IMR-90 (cell line): Measurements from ENCODE around the gene ASB6. TPM values are rescaled to one million over a fixed set of nuclear protein-coding genes. Genes with fewer than 3 reads are reported as not detected.

Experiments
- ATAC-seq: fragments of 200-7000 bp; cut with Tn5 transposase; 2 replicates; pipeline ENCODE4 v1.9.1; 2020; ENCODE audit warnings: low read depth, mild to moderate bottlenecking, moderate library complexity
- BruUV-seq: library from RNA; stranded (reverse); fragments of 400-500 nt; replicated peaks from 2 replicates; lab custom pipeline; 2021; lab: Mats Ljungman, UMichigan
- CTCF ChIA-PET: fragments of 300-600 bp; formaldehyde crosslinking; extraction: SDS; loops from one replicate; lab custom pipeline; 2021; ENCODE audit warnings: antibody characterized with exemption; lab: Yijun Ruan, JAX
- POLR2A ChIA-PET: fragments of 300-600 bp; sonication (Branson Sonifier 250); formaldehyde crosslinking; loops from one replicate; lab custom pipeline; 2022; ENCODE audit warnings: antibody characterized with exemption; ENCODE audit not compliant: unreplicated experiment; lab: Charles Lee
- DNase-seq: peaks from one replicate; pipeline ENCODE4 v3.0.0; 2013
- H2AFZ ChIP-seq: replicated peaks from 2 replicates; pipeline ENCODE3; 2013; ENCODE audit warnings: low read length, mild to moderate bottlenecking; ENCODE audit not compliant: poor library complexity
- H2AK5ac ChIP-seq: 2 replicates; pipeline ENCODE4 v1.6.1; 2013; ENCODE audit warnings: low read depth, low read length, inconsistent platforms
- H2AK9ac ChIP-seq: replicated peaks from 2 replicates; pipeline ENCODE3; 2013; ENCODE audit warnings: mild to moderate bottlenecking, low read depth, low read length, moderate library complexity; ENCODE audit not compliant: poor library complexity
- H2BK120ac ChIP-seq: 2 replicates; pipeline ENCODE4 v1.6.1; 2013; ENCODE audit warnings: low read depth, low read length, inconsistent platforms
- H2BK15ac ChIP-seq: 3 replicates; pipeline ENCODE4 v1.6.1; 2013; ENCODE audit warnings: low read depth, low read length, inconsistent platforms
- H2BK20ac ChIP-seq: 2 replicates; pipeline ENCODE4 v1.6.1; 2013; ENCODE audit warnings: low read depth, mild to moderate bottlenecking, inconsistent platforms, low read length, moderate library complexity
- H2BK5ac ChIP-seq: 2 replicates; pipeline ENCODE4 v1.6.1; 2013; ENCODE audit warnings: mild to moderate bottlenecking, low read depth, low read length, inconsistent platforms; ENCODE audit not compliant: poor library complexity, severe bottlenecking
- H3K14ac ChIP-seq: replicated peaks from 2 replicates; pipeline ENCODE4 v1.6.1; 2013; ENCODE audit warnings: low read depth, low read length, inconsistent platforms
- H3K18ac ChIP-seq: 2 replicates; pipeline ENCODE4 v1.6.1; 2013; ENCODE audit warnings: low read depth, low read length, control low read depth
- H3K23ac ChIP-seq: 2 replicates; pipeline ENCODE4 v1.6.1; 2013; ENCODE audit warnings: low read depth, low read length, inconsistent platforms
- H3K27ac ChIP-seq: 2 replicates; pipeline ENCODE4 v1.5.1; 2013; ENCODE audit warnings: mild to moderate bottlenecking, control low read depth, low read length; ENCODE audit not compliant: insufficient read depth
- H3K27me3 ChIP-seq: 2 replicates; pipeline ENCODE4 v1.6.1; 2013; ENCODE audit warnings: low read length; ENCODE audit not compliant: control insufficient read depth, insufficient read depth
- H3K36me3 ChIP-seq: 2 replicates; pipeline ENCODE4 v1.6.1; 2013; ENCODE audit warnings: low read length, mixed read lengths; ENCODE audit not compliant: control insufficient read depth, insufficient read depth
- H3K4ac ChIP-seq: 2 replicates; pipeline ENCODE4 v1.6.1; 2013; ENCODE audit warnings: low read depth, low read length, inconsistent platforms
- H3K4me1 ChIP-seq: 2 replicates; pipeline ENCODE4 v1.6.1; 2013; ENCODE audit warnings: low read length, mixed read lengths; ENCODE audit not compliant: control insufficient read depth, insufficient read depth
- H3K4me2 ChIP-seq: 2 replicates; pipeline ENCODE4 v1.6.1; 2013; ENCODE audit warnings: low read depth, mild to moderate bottlenecking, control low read depth, low read length, moderate library complexity
- H3K4me3 ChIP-seq: 2 replicates; pipeline ENCODE4 v1.5.1; 2013; ENCODE audit warnings: low read depth, mild to moderate bottlenecking, control low read depth, low read length, moderate library complexity; ENCODE audit not compliant: insufficient read depth
- H3K56ac ChIP-seq: 2 replicates; pipeline ENCODE4 v1.6.1; 2013; ENCODE audit warnings: low read length, inconsistent platforms; ENCODE audit not compliant: insufficient read depth; ENCODE audit errors: extremely low read depth
- H3K79me1 ChIP-seq, 2 experiments: 2 replicates each; pipeline ENCODE4 v1.6.1; 2013; ENCODE audit warnings: low read length in 2 of 2, inconsistent platforms in 1 of 2, low read depth in 1 of 2
- H3K9ac ChIP-seq: 2 replicates; pipeline ENCODE4 v1.6.1; 2013; ENCODE audit warnings: low read depth, low read length, control low read depth
- H3K9me1 ChIP-seq: 2 replicates; pipeline ENCODE4 v1.6.1; 2013; ENCODE audit warnings: low read length, inconsistent platforms; ENCODE audit not compliant: insufficient read depth
- H3K9me3 ChIP-seq: 2 replicates; pipeline ENCODE4 v1.6.1; 2013; ENCODE audit warnings: low read length; ENCODE audit not compliant: control insufficient read depth, insufficient read depth
- H4K20me1 ChIP-seq: 2 replicates; pipeline ENCODE4 v1.6.1; 2013; ENCODE audit warnings: low read length, inconsistent platforms; ENCODE audit not compliant: insufficient read depth
- H4K5ac ChIP-seq: 2 replicates; pipeline ENCODE4 v1.6.1; 2013; ENCODE audit warnings: mild to moderate bottlenecking, low read depth, low read length, control low read depth
- H4K8ac ChIP-seq, 2 experiments: 2 replicates each; pipeline ENCODE4 v1.6.1; 2013; ENCODE audit warnings: low read depth in 2 of 2, low read length in 2 of 2, control low read depth in 1 of 2, inconsistent platforms in 1 of 2
- H4K91ac ChIP-seq: 2 replicates; pipeline ENCODE4 v1.6.1; 2013; ENCODE audit warnings: low read depth, low read length, inconsistent platforms; ENCODE audit not compliant: insufficient read depth
- BHLHE40 ChIP-seq: fragments of 150-350 bp; IDR thresholded peaks from 2 replicates; pipeline ENCODE4 v1.6.1; 2016; ENCODE audit warnings: mild to moderate bottlenecking, low read depth, low read length
- CEBPB ChIP-seq: IDR thresholded peaks from 2 replicates; pipeline ENCODE4 v1.6.1; 2012; ENCODE audit warnings: low read depth, low read length, improper control_type of control experiment
- CHD1 ChIP-seq: IDR thresholded peaks from 2 replicates; pipeline ENCODE4 v1.6.1; 2012; ENCODE audit warnings: low read depth, low read length, improper control_type of control experiment
- FOS ChIP-seq: fragments of 150-350 bp; IDR thresholded peaks from 2 replicates; pipeline ENCODE4 v1.6.1; 2016; ENCODE audit warnings: low read depth, low read length
- MAZ ChIP-seq: IDR thresholded peaks from 2 replicates; pipeline ENCODE4 v1.6.1; 2012; ENCODE audit warnings: low read depth, mild to moderate bottlenecking, low read length, improper control_type of control experiment, moderate library complexity, borderline replicate concordance
- MXI1 ChIP-seq: IDR thresholded peaks from 2 replicates; pipeline ENCODE4 v1.6.1; 2012; ENCODE audit warnings: low read depth, mild to moderate bottlenecking, low read length, moderate library complexity, borderline replicate concordance
- POLR2A ChIP-seq: IDR thresholded peaks from 2 replicates; pipeline ENCODE4 v1.6.1; 2012; ENCODE audit warnings: mild to moderate bottlenecking, low read depth, low read length
- RAD21 ChIP-seq: IDR thresholded peaks from 2 replicates; pipeline ENCODE4 v1.6.1; 2012; ENCODE audit warnings: low read length, improper control_type of control experiment
- RCOR1 ChIP-seq: IDR thresholded peaks from 2 replicates; pipeline ENCODE4 v1.6.1; 2012; ENCODE audit warnings: mild to moderate bottlenecking, low read length, improper control_type of control experiment; ENCODE audit not compliant: insufficient replicate concordance
- RFX5 ChIP-seq: IDR thresholded peaks from 2 replicates; pipeline ENCODE4 v1.8.0; 2012; ENCODE audit warnings: low read depth, mild to moderate bottlenecking, low read length, moderate library complexity
- SMC3 ChIP-seq: fragments of 150-350 bp; IDR thresholded peaks from 2 replicates; pipeline ENCODE4 v1.6.1; 2016; ENCODE audit warnings: low read depth, mild to moderate bottlenecking, antibody characterized with exemption, low read length, moderate library complexity
- WGBS, 2 experiments: methylation state at CpG; one replicate each; pipeline versions ENCODE4 v1.1.5 to v1.1.7; 2013; ENCODE audit warnings: missing lambda C conversion rate in 2 of 2; ENCODE audit not compliant: insufficient read length in 1 of 2; ENCODE audit errors: extremely low coverage in 2 of 2; 5-methylcytosine and 5-hydroxymethylcytosine counted together
- dilution Hi-C: fragments of 300-500 bp; cut with HindIII; formaldehyde crosslinking; loops from one replicate; pipeline ENCODE4 v1.14.3; 2018; ENCODE audit warnings: low sequenced_read_pairs; ENCODE audit not compliant: unreplicated experiment
- in situ Hi-C: fragments of 300-500 bp; cut with MboI; formaldehyde crosslinking; loops from 3 replicates; pipeline ENCODE4 v1.14.3; 2019; ENCODE audit warnings: low sequenced_read_pairs, inconsistent platforms, mixed read lengths
- intact Hi-C: fragments of 100-400 bp; cut with micrococcal nuclease; formaldehyde crosslinking; loops from 2 replicates; pipeline ENCODE4 v1.10.0; 2022
- polyA plus RNA-seq, 3 experiments: library from polyadenylated mRNA; depleted of rRNA; stranded (reverse); fragments of >200 nt; gene quantifications; 2 replicates each; pipeline ENCODE4 v1.2.3, GENCODE V29; 2012; ENCODE audit warnings: low replicate concordance in 1 of 3
- total RNA-seq: library from RNA; depleted of rRNA; stranded (reverse); fragments of >200 nt; gene quantifications from 2 replicates; pipeline ENCODE4 v1.2.3, GENCODE V29; 2012
- TF ChIP-seq, protein P1 (sequence below): fragments of 150-350 bp; IDR thresholded peaks from 2 replicates; pipeline ENCODE4 v1.6.1; 2016; ENCODE audit warnings: low read depth, mild to moderate bottlenecking, low read length, moderate library complexity, borderline replicate concordance

The ASB6 gene
- total and polyA plus RNA-seq, 2 of the 4 experiments (the other 2 are of a cell fraction): 9.7 to 28.9 TPM

- no peaks in the 10 kb centered on the region for H3K27me3 ChIP-seq
- in situ Hi-C loops: no loop called here
- 0 out of 2 replicates have a peak overlapping the region, but pooled peaks have one; percentile 25 for H3K14ac ChIP-seq
- peak overlapping the region; percentile 75 for H3K9ac ChIP-seq
- H2BK20ac ChIP-seq: peak overlapping the region; percentile 33; the same call in 1 of the 2 replicates
- H2BK5ac ChIP-seq: peak overlapping the region; percentile 22
- no peak for TF ChIP-seq RAD21
- TF ChIP-seq SMC3: no peak
- no peak for TF ChIP-seq POLR2A
- TF ChIP-seq RFX5: no peak
- no peak for TF ChIP-seq FOS
- no peak for TF ChIP-seq RCOR1
- no peak for TF ChIP-seq MXI1
- no peak for TF ChIP-seq CHD1
- no peak for TF ChIP-seq BHLHE40
- no peak for TF ChIP-seq CEBPB
- TF ChIP-seq, protein P1, sequence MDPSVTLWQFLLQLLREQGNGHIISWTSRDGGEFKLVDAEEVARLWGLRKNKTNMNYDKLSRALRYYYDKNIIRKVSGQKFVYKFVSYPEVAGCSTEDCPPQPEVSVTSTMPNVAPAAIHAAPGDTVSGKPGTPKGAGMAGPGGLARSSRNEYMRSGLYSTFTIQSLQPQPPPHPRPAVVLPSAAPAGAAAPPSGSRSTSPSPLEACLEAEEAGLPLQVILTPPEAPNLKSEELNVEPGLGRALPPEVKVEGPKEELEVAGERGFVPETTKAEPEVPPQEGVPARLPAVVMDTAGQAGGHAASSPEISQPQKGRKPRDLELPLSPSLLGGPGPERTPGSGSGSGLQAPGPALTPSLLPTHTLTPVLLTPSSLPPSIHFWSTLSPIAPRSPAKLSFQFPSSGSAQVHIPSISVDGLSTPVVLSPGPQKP: no peak
- TF ChIP-seq MAZ: no peak
- peak overlapping the region; percentile 63 for H3K27ac ChIP-seq
- intact Hi-C loops: loop anchor here (5.0 kb wide), 1 partner anchor 47 kb away; no protein-coding TSS in a partner anchor
- 26% methylated on average over 4 of the region's 36 CpGs; no CpG with 5 or more reads in 1 of the 2 experiments for WGBS, 2 experiments
- H4K91ac ChIP-seq: peak overlapping the region; percentile 74
- H2BK120ac ChIP-seq: peak overlapping the region; percentile 72; the same call in 1 of the 2 replicates
- peak overlapping the region; percentile 69 for H4K5ac ChIP-seq
- H3K9me3 ChIP-seq: peaks cover 2% of the 10 kb centered on the region; the same call in 1 of the 2 replicates
- POLR2A ChIA-PET: no interaction called here
- H3K4me2 ChIP-seq: peak overlapping the region; percentile 88
- H3K4me1 ChIP-seq: peaks cover 20% of the 10 kb centered on the region
- H2BK15ac ChIP-seq: peak overlapping the region; percentile 74; the same call in 1 of the 3 replicates
- H3K79me1 ChIP-seq: peaks cover 6 to 28% of the 10 kb centered on the region in 2 experiments; a peak in 3 of 4 replicates
- peak overlapping the region; percentile 82 for H3K23ac ChIP-seq
- peaks cover 7% of the 10 kb centered on the region; the same call in 1 of the 2 replicates for H4K20me1 ChIP-seq
- H2AK9ac ChIP-seq: peak overlapping the region; percentile 44
- dilution Hi-C loops: no loop called here
- BruUV-seq: no TSS peak
- peak overlapping the region; percentile 94 for H2AFZ ChIP-seq
- DNase-seq (no peak), ATAC-seq (peak; percentile 43)
- peaks cover 5% of the 10 kb centered on the region for H3K9me1 ChIP-seq
- H3K18ac ChIP-seq: peak overlapping the region; percentile 86; the same call in 1 of the 2 replicates
- peak overlapping the region; percentile 47 to 81; a peak in 2 of 4 replicates for H4K8ac ChIP-seq
- peak overlapping the region; percentile 76 for H3K4ac ChIP-seq
- peak overlapping the region; percentile 92 for H3K4me3 ChIP-seq
- CTCF ChIA-PET: no interaction called here
- H2AK5ac ChIP-seq: peak overlapping the region; percentile 92
- peaks cover under 1% of the 10 kb centered on the region for H3K36me3 ChIP-seq
- peak overlapping the region; percentile 61; the same call in 1 of the 2 replicates for H3K56ac ChIP-seq
These were observed 22.9 kb upstream of the ASB6 start for GRCh38 chr9:129664746-129665388.
